HepG2 (cell line): ENCODE data around the gene BPGM.

Experiments
- HOXA7 ChIP-seq: sonication (generic); formaldehyde crosslinking; IDR thresholded peaks from 2 replicates; pipeline ENCODE4 v1.8.1; 2022; ENCODE audit warnings: mild to moderate bottlenecking, missing genetic modification reagents, moderate library complexity
- TF ChIP-seq, protein P1 (sequence below): sonication (generic); formaldehyde crosslinking; IDR thresholded peaks from 2 replicates; pipeline ENCODE4 v1.5.0; 2020; ENCODE audit warnings: mild to moderate bottlenecking, missing genetic modification reagents, moderate library complexity

DNA sequence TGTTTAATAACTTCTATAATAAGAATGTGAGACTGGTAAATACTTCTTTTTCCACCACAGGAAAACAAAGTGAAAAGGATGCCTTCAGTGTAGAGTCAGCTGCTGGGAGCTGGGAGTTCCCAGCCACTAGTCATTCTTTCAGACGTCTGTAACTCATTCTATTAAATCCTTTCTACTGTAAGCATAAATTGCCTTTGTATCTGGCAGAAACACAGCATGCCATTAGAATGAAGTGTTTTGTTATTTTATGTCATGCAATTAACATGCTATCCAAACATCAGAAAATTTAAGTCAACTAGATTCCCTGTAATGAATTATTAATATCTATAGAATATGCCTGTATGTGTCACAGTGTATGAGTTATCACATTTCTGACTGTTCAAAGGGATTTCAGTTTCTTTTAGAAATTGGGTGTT, 14.3 kb downstream of the BPGM start:
- TF ChIP-seq, protein P1, sequence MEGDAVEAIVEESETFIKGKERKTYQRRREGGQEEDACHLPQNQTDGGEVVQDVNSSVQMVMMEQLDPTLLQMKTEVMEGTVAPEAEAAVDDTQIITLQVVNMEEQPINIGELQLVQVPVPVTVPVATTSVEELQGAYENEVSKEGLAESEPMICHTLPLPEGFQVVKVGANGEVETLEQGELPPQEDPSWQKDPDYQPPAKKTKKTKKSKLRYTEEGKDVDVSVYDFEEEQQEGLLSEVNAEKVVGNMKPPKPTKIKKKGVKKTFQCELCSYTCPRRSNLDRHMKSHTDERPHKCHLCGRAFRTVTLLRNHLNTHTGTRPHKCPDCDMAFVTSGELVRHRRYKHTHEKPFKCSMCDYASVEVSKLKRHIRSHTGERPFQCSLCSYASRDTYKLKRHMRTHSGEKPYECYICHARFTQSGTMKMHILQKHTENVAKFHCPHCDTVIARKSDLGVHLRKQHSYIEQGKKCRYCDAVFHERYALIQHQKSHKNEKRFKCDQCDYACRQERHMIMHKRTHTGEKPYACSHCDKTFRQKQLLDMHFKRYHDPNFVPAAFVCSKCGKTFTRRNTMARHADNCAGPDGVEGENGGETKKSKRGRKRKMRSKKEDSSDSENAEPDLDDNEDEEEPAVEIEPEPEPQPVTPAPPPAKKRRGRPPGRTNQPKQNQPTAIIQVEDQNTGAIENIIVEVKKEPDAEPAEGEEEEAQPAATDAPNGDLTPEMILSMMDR (CRISPR knock-in tag): no peak
- no peak for TF ChIP-seq HOXA7 (CRISPR knock-in tag)
